ENCODE data around the gene SLC12A1.
A peak's percentile ranks its signal among the peaks of the same experiment; 100 is the strongest.

The SLC12A1 gene

DNA sequence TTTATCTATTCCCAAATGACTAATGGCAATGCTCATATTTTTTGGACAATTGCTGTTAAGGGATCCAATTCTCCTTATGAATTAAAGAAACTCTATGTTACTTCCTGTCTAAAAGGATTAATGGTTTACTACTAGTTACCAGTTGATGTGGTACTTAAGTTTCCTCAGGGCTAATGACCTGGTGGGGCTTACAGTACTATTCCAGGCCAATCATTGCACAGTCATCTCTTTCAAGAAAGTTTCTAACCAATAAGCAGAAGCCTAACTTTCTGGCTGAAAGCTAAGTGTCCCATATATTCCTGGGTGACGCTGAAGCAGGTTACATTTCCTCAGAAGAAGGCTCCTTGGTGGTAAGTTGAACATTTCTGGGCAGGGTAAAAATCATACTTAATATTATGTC is at the start of gene SLC12A1:
Gene SLC12A1 (plus strand): TSS at position 322 of the 400 bp plus-strand sequence. CDS start 1,418 bp downstream, outside the sequence.
- in situ Hi-C loops (cut with HindIII; ENCODE audit: low pct_ligation_motif_present, low pct_unique_long_range_greater_than_20kb, low sequenced_read_pairs) = no loop called here

DNA sequence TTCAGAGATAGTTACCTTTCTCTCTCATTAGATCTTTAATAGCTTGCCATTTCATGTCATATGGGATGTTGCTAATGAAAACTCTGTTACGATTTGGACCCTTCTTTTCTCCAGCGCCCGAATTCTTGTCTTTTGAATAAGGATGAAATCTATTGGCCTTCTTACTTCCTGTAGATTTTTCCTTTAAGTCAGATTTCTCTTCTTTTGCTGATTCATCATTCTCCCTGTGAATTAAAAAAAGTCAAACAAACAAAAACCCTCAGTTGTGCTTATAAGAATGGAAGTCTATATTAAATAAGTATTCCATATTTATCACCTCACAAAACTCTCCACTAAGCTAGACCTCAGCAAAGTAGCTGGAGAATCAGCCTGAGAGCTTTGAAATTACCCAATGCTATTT is 37.5 kb upstream of the SLC12A1 start:
- in situ Hi-C loops (cut with HindIII; ENCODE audit: low pct_ligation_motif_present, low pct_unique_long_range_greater_than_20kb, low sequenced_read_pairs) = no loop called here
- DNase-seq = no peak

More for the DNA sequence above, at the start of gene SLC12A1:
- no peak for DNase-seq

DNA sequence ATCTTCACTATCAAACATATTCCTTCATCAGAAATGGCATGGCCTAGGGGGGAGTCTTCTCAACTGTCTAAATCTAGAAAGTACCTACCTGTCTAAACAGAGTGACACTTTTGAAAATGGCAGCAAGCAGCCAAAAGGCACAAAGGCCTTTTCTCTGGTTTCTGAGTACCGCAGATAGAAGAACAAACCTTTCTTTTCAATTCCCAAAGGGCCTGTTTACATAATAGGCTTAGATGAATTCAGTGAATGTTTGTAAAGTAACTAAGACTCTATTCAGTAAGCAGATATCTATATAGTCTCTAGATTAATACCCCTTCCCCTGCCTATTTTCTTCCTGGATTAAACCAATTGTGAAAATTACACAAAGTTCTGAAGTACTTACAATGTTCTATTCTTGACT is 35.1 kb upstream of the SLC12A1 start:
- DNase-seq = no peak
- in situ Hi-C loops (cut with HindIII; ENCODE audit: low pct_ligation_motif_present, low pct_unique_long_range_greater_than_20kb, low sequenced_read_pairs) = no loop called here

DNA sequence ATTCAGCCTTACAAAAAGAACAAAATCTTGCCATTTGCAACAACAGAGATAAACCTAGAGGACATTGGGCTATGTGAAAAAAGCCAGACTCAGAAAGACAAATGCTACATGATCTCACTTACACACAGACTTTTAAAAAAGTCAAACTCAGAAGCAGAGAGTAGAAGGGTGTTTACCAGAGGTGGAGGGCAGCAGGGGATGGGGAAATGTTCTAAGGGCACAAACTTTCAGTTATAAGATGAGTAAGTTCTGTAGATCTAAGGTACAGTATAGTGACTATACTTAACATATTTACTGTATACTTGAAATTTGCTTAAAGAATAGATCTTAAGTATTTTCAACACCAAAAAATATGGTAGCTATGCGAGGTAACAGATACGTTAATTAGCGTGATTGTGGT is 31.0 kb upstream of the SLC12A1 start:
- no peak for DNase-seq
- in situ Hi-C loops (cut with HindIII; ENCODE audit: low pct_ligation_motif_present, low pct_unique_long_range_greater_than_20kb, low sequenced_read_pairs) = no loop called here

DNA sequence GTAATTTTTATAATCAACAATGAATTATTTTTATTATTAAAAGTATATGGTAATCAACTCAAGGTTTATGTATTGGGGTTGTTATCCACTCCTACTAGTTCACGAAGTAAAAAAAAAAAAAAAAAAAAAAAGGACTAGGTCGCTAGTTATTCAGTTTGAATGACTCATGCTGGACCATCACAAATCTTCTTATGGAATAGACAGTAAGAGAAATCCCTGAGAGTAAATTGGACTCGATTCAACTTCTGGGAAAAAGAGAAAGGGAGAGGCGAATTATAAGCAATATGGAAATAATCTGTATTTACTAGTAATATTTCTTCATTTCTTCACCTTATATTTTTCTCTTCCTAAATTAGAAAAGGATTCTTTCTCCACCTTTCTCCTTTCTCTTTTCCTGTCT is 30.0 kb upstream of the SLC12A1 start:
- in situ Hi-C loops (cut with HindIII; ENCODE audit: low pct_ligation_motif_present, low pct_unique_long_range_greater_than_20kb, low sequenced_read_pairs) = no loop called here
- peak; percentile 48 for DNase-seq

GRCh38 chr15:48176957-48177356 is 29.1 kb upstream of the SLC12A1 start:
- peak; percentile 38 for DNase-seq
- in situ Hi-C loops (cut with HindIII; ENCODE audit: low pct_ligation_motif_present, low pct_unique_long_range_greater_than_20kb, low sequenced_read_pairs) = no loop called here

DNA sequence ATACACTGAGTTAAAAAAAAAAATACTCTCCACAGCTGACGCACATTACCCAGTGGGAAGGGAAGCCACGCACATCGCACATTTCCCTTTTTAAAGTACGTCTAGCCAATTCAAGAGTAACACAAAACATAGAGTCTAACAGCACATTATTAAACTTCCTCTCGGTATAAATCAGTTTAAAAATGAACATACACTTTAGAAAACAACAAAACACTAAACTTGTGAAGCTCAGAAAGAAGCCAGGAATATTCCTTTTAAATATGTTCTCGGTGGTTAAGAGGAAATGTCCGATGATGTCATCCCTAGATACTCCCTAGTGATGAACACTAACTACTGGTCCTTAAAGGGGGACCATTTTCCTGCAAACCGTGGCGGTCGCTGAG is 28.7 kb upstream of the SLC12A1 start:
- DNase-seq = peak; percentile 65
- in situ Hi-C loops (cut with HindIII; ENCODE audit: low pct_ligation_motif_present, low pct_unique_long_range_greater_than_20kb, low sequenced_read_pairs) = no loop called here

GRCh38 chr15:48177766-48178647 is 28.1 kb upstream of the SLC12A1 start, which contains the start of gene MYEF2:
TSS of gene MYEF2 (minus strand) at chr15:48178295. CDS start at chr15:48178237, 58 bp downstream.
- peak; percentile 84 for DNase-seq
- in situ Hi-C loops (cut with HindIII; ENCODE audit: low pct_ligation_motif_present, low pct_unique_long_range_greater_than_20kb, low sequenced_read_pairs) = no loop called here

DNA sequence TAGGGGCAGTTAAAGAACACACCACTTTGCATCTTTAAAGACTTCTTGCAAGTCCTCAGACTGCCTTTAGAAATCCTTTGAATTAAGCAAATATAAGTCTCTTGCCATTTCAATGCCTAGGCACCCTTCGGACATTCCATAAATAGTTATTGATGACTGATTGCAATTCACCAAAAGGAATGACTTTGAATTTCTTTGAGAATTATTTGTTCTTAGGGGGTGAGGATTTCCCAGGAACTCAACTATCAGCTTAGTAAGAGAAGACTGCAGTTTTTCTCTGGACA is 27.5 kb upstream of the SLC12A1 start:
- DNase-seq = no peak
- in situ Hi-C loops (cut with HindIII; ENCODE audit: low pct_ligation_motif_present, low pct_unique_long_range_greater_than_20kb, low sequenced_read_pairs) = no loop called here

- in situ Hi-C loops (cut with HindIII; ENCODE audit: low pct_ligation_motif_present, low pct_unique_long_range_greater_than_20kb, low sequenced_read_pairs) = no loop called here
- no peak for DNase-seq
Observed at GRCh38 chr15:48182749-48183148, 23.4 kb upstream of the SLC12A1 start.

- in situ Hi-C loops (cut with HindIII; ENCODE audit: low pct_ligation_motif_present, low pct_unique_long_range_greater_than_20kb, low sequenced_read_pairs) = no loop called here
- DNase-seq = no peak
Observed at GRCh38 chr15:48185529-48185928, 20.6 kb upstream of the SLC12A1 start.

GRCh38 chr15:48186271-48186670 is 19.8 kb upstream of the SLC12A1 start:
- in situ Hi-C loops (cut with HindIII; ENCODE audit: low pct_ligation_motif_present, low pct_unique_long_range_greater_than_20kb, low sequenced_read_pairs) = no loop called here
- DNase-seq = no peak

GRCh38 chr15:48190932-48191573 is 15.0 kb upstream of the SLC12A1 start:
- in situ Hi-C loops (cut with HindIII; ENCODE audit: low pct_ligation_motif_present, low pct_unique_long_range_greater_than_20kb, low sequenced_read_pairs) = no loop called here
- DNase-seq = peak; percentile 66

DNA sequence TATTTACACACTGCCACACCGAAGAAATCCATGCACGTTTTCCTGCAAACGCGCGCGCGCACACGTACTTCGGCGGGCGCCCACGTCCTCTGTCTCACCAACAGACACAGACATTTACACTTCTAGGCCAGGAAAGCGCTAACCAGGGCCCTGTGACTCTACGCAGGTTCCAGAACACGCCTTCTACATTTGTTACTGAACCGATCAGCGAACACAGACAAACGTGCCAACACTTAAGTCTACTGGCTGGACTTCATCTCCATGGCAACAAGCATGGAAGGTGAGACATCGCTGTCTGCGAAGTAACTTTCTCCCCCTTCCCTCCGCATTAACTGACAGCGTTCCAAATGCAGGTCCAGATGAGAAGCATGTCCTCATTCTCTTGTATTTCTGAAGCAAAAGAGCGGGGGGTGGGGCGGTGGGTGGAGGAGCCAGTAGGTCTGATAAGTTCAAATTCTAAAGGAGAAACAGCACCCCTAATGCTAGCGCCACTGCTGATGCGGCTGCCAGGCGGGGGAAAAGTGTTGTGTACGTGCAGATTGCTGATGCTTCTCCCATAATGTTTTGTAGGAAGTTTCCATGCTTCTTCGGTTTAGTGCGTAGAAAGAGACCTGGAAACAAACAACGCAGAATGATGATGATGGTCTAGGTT is 14.4 kb upstream of the SLC12A1 start, which contains the start of gene CTXN2:
Gene CTXN2 (plus strand): TSS at position 92 of the 652 bp plus-strand sequence. CDS start 9,636 bp downstream, outside the sequence.
- DNase-seq = no peak
- in situ Hi-C loops (cut with HindIII; ENCODE audit: low pct_ligation_motif_present, low pct_unique_long_range_greater_than_20kb, low sequenced_read_pairs) = no loop called here

GRCh38 chr15:48202068-48202467 is 4.0 kb upstream of the SLC12A1 start:
- DNase-seq = no peak
- in situ Hi-C loops (cut with HindIII; ENCODE audit: low pct_ligation_motif_present, low pct_unique_long_range_greater_than_20kb, low sequenced_read_pairs) = no loop called here

DNA sequence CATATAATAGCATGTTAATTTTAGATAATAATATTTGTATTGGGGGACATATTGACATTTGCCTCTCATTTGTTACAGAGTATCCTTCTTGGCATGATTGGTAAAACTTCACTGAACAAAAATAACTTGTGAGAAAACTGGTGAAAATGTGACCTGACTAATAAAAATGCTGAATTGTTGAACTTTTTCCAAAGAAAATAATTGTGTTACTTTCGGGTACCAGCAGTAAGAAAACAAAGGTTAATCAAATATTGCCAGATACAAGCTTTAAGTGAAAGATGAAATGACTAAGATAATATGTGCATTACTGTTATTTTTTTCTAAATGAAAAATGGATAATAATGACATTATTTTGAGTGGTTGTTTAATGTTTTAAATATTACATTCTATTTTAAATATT is 15.2 kb downstream of the SLC12A1 start:
- in situ Hi-C loops (cut with HindIII; ENCODE audit: low pct_ligation_motif_present, low pct_unique_long_range_greater_than_20kb, low sequenced_read_pairs) = no loop called here
- no peak for DNase-seq

- DNase-seq = no peak
- in situ Hi-C loops (cut with HindIII; ENCODE audit: low pct_ligation_motif_present, low pct_unique_long_range_greater_than_20kb, low sequenced_read_pairs) = no loop called here
Observed at GRCh38 chr15:48221885-48222284, 15.8 kb downstream of the SLC12A1 start.

DNA sequence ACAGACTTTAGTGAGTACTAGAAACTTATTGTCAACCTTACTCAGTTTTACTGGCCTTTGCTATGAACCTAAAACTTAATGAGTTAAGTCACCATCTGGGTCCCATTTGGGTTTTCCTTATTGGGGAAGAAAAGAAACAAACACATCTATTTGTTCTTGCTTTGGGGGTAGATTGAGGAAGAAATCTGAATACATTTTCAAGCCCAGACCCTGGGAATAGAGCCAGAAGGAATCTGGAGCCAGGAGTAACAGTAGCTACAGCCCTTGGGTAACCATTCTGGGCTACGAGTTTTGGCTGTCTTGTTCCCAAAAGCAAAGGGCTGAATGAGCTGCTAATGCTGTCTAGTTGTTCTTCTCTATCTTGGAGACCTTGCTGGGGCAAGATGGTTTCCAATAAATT is 16.5 kb downstream of the SLC12A1 start:
- in situ Hi-C loops (cut with HindIII; ENCODE audit: low pct_ligation_motif_present, low pct_unique_long_range_greater_than_20kb, low sequenced_read_pairs) = no loop called here
- no peak for DNase-seq

- in situ Hi-C loops (cut with HindIII; ENCODE audit: low pct_ligation_motif_present, low pct_unique_long_range_greater_than_20kb, low sequenced_read_pairs) = loop anchor here (25.0 kb wide), 1 partner anchor 113 kb away; the partner anchor contains the start of gene SLC24A5
- DNase-seq = no peak
Observed at GRCh38 chr15:48225771-48226170, 19.7 kb downstream of the SLC12A1 start.
